ENCODE measurements around the gene WSB1.
A peak's percentile ranks its signal among the peaks of the same experiment; 100 is the strongest.

Gene WSB1

GRCh38 chr17:27339836-27340550, 46.1 kb downstream of the WSB1 start:
- DNase-seq = peak; percentile 58

GRCh38 chr17:27340575-27340974, 46.7 kb downstream of the WSB1 start:
- DNase-seq = no peak

- DNase-seq = no peak
Observed at GRCh38 chr17:27341041-27341471, 47.1 kb downstream of the WSB1 start.

GRCh38 chr17:27342059-27342458, 48.1 kb downstream of the WSB1 start:
- DNase-seq = no peak

GRCh38 chr17:27343294-27343693, 49.4 kb downstream of the WSB1 start:
- DNase-seq = no peak

- DNase-seq = no peak
Observed at GRCh38 chr17:27343977-27344607, 50.2 kb downstream of the WSB1 start.

GRCh38 chr17:27345141-27345904, 51.4 kb downstream of the WSB1 start:
- DNase-seq = no peak

GRCh38 chr17:27346228-27346899, 52.5 kb downstream of the WSB1 start:
- DNase-seq = no peak

- DNase-seq = no peak
Observed at GRCh38 chr17:27348196-27348595, 54.3 kb downstream of the WSB1 start.

- no peak for DNase-seq
Observed at GRCh38 chr17:27349540-27350021, 55.7 kb downstream of the WSB1 start.

- DNase-seq = no peak
Observed at GRCh38 chr17:27351759-27352158, 57.8 kb downstream of the WSB1 start.

- DNase-seq = no peak
Observed at GRCh38 chr17:27352448-27353032, 58.6 kb downstream of the WSB1 start.

GRCh38 chr17:27353033-27353460, 59.1 kb downstream of the WSB1 start:
- DNase-seq = no peak

- DNase-seq = peak; percentile 87
Observed at GRCh38 chr17:27353461-27354050, 59.6 kb downstream of the WSB1 start.

- DNase-seq = no peak
Observed at GRCh38 chr17:27354051-27354490, 60.2 kb downstream of the WSB1 start.

GRCh38 chr17:27354491-27355081, 60.7 kb downstream of the WSB1 start:
- DNase-seq = peak; percentile 17

- no peak for DNase-seq
Observed at GRCh38 chr17:27355419-27355818, 61.5 kb downstream of the WSB1 start.

GRCh38 chr17:27356091-27356705, 62.3 kb downstream of the WSB1 start:
- DNase-seq = no peak

- DNase-seq = no peak
Observed at GRCh38 chr17:27357236-27357635, 63.3 kb downstream of the WSB1 start.

GRCh38 chr17:27360507-27360906, 66.6 kb downstream of the WSB1 start:
- no peak for DNase-seq

GRCh38 chr17:27361695-27362094, 67.8 kb downstream of the WSB1 start:
- no peak for DNase-seq
